GM21619 (cell line): ENCODE data around the gene GNPDA1.

Experiments used
- ATAC-seq: cut with Tn5 transposase; IDR thresholded peaks from one replicate; pipeline ENCODE4 v1.9.1; 2021; ENCODE audit not compliant: unreplicated experiment

Gene GNPDA1

DNA sequence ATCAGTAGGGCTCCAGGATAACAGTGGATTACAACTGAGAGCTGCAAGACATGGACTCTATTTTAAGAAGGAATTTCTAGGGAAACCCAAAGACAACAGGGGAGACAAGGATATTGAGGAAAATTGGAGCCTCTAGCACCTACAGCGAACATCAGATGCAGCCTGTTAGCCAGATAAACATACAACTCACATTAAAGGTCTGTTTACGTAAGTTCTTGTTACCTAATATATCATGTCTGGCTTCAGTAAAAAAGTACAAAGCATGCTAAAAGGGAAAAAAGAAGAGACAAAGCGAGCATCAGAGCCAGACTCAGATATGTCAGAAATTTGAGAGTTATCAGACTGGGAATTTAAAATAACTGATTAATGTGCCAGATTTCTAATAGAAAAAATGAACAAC lies 17.2 kb downstream of the GNPDA1 start:
- no peak for ATAC-seq

DNA sequence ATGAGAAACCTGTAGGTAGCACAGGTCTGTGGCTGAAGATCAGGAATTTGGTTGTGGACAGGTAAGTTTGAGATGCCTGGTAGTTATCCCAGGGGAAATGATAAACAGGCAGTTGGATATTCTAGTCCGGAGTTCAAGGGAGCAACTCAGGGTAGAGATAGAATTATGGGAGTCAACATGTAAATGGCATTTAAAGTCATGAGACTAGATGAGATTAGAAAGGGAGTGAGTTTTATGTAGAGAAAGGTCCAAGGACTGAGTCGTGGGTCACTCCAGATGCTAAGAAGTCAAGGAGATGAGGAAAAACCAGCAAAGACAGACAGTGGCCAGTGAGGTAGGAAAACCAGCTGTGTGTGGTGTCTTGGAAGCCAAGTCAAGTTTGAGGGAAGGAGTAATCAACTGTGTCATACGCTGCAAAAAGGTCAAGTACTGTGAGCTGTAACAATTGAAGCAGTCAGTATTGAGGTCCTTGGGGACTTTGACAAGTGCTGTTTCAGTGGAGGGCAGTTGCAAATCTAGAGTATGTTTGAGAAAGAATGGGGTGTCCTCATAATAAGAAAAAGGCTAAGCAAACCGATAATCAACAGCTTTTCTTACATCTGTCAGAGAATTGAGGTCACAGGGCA lies 18.2 kb downstream of the GNPDA1 start:
- no peak for ATAC-seq

DNA sequence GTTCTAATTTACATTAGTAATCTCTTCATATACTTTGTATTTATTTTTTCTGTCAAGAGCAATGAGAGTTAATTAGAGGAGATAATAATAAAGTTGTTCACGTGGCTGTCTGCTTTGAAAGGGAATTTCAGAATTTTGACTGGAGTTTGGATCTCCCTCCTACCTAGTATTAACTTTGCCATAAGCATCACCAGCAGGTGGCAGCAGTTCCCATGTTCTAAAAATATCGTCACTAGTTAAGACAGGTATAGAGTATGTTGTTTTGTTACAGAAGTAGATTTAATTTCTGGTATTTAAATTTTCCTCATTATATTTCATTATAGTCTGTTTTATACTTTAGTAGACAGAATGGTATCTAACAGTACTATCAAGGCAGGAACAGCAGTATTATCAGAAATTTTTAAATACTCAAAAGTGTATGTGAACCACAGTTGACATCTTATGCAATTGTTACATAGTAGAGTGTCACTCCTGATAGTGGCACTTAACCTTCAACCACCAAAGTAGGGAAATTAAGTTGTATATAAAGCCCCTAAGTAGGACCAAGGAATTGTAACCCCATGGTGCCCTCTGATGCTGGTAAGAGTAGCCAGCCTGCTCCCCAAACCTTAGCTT lies 20.4 kb downstream of the GNPDA1 start:
- no peak for ATAC-seq

DNA sequence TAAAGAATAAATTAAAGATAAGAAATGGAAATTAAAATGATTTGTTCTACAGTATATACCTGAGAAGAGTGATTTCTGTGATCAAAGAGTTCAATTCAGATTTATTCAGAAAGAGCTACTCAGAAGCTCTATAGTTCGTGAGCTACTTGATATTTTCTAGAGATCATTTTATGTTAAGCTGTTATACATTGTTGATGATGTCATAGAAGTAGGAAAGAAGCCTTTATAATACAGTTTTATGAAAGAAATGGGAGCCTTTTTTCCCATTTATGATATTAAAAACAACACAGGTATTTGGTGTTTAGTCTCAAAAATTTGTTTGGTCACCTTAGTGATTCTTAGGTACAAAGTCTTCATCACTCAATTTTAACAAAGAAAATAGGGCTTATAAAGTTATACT lies 23.1 kb downstream of the GNPDA1 start:
- no peak for ATAC-seq

DNA sequence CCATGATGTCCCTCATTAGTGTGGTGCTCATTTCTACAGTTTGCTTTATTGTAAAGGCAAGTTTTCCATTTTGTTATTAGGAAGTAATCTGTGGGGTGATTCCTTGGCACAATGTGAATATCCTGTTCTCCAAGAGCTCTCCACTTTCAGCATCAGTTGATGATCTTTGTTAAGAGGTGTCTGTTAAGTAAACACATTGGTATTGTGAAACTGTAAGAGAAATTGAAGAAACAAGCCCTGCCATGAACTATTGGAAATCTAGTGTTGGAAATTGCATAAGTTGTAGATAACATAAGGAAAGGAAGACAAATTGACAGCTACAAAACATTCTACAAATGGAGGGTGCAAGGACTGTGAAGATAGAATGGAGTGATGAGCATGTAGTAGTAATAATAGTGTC lies 26.8 kb downstream of the GNPDA1 start:
- ATAC-seq: no peak

DNA sequence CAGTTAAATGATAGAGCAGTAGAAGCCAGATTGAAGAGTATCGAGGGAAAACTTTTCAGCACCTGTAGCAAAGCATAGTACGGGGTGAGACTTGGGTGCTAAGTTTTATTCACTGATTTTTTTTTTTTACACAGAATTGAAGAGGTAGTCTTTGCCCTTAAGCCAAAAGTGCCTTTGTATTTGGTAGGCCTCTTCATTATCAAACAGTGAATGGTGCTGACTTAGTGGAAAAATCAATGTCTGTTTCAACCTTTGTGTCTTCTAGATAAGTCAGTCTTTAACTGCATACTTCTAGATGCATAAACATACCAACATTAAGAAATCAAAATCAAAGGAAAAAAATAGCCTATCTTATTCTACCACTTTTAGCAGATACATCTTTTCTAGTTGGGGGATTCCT lies 30.2 kb downstream of the GNPDA1 start:
- no peak for ATAC-seq

DNA sequence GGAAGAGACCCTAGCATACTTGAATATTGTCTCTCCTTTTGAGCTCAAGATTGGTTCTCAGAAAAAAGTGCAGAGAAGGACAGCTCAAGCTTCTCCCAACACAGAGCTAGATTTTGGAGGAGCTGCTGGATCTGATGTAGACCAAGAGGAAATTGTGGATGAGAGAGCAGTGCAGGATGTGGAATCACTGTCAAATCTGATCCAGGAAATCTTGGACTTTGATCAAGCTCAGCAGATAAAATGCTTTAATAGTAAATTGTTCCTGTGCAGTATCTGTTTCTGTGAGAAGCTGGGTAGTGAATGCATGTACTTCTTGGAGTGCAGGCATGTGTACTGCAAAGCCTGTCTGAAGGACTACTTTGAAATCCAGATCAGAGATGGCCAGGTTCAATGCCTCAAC lies 34.4 kb downstream of the GNPDA1 start:
- no peak for ATAC-seq

DNA sequence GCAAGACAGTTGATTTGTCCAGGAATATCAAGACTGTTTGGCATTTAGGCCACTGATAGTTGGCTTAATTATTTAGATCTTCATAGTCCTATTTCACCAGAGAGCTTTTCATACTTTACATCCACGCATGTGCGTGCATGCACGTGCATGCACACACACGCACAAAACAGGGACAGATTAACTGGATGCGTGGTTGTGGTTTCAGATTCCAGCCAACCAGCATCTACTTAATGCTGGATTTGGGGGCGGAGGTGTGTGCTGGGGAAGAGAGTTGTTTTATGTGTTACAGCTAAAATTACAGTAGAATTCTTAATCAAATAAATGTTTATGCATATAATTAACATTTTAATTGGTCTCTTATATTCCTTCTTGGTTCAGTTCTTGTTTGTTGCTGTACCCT lies 36.7 kb downstream of the GNPDA1 start:
- ATAC-seq: no peak

DNA sequence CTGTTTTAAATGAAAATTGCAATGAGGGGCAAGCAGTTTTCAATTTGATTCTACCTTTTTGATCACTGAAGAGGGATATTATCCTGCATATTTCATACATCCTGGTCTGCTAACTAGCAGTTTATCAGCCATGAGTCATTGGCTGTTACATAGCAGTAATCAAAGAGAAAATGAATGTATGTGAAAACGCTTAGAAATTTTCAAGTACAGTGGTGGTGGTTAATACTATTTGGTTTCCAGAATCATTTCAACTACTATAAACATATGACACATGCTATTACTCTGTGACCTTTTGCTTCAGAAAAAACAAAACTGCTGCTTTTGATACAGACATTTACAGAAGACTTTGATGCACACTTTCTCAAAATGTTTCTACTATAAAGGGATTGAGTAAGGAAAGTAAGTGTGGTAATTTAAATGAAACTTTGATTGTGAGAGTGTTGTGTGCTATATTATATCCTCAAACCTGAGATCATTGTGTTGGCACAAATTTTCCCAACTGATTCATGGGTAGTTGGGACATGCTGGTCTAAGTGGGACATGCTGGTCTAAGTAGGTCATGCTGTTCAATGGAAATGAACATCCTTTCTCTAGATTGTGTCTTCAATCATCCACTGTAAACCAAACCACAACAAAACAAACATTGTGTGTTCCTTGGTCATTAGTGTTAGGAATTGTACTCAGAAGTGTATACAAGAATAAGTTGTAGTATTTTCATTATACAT lies 38.8 kb downstream of the GNPDA1 start:
- ATAC-seq: no peak

DNA sequence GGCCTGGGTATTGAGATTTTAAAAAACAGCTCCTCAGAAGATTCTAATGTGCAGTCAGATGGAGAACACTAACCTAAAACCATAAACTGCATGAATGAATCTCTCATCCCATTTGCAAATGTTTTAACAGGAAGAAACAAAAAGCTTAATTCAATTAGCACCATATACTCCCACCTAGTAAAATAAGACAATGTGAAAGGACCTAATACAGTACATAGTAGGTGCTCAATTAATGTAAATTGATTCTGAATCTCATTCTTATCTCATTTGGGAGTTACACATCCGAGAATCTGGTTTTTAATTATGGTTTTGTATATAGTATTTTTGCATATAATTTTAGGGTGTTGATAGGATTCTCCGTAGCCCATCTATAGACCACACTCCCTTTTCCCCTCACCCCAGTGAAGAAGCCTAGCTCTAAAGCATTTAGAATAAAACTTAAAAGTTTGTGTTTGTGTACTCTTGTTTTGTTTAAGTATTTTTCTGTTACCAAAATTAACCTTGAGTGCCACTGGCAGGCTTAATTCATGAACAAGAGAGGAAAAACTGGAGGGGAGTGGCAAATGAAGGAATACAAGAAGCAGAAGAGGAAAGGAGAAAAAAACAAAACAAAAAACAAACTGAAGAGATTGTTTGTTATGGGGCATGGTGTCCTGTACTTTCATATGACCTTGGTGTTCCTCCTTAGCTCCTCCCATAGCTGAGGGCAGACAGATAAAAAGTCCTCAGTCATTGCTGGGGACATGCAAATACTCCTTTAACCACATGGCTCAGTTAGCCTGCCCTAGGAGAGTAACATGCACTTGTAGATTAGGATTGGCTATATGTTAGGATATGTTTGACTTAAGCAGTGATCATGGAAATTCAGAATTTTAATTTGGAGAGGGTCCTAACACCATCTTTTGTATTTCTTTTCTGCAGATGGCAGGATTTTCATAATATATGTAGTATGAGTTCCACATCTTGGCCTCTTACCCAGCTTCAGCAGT lies 42.8 kb downstream of the GNPDA1 start:
- peak; percentile 58 for ATAC-seq

DNA sequence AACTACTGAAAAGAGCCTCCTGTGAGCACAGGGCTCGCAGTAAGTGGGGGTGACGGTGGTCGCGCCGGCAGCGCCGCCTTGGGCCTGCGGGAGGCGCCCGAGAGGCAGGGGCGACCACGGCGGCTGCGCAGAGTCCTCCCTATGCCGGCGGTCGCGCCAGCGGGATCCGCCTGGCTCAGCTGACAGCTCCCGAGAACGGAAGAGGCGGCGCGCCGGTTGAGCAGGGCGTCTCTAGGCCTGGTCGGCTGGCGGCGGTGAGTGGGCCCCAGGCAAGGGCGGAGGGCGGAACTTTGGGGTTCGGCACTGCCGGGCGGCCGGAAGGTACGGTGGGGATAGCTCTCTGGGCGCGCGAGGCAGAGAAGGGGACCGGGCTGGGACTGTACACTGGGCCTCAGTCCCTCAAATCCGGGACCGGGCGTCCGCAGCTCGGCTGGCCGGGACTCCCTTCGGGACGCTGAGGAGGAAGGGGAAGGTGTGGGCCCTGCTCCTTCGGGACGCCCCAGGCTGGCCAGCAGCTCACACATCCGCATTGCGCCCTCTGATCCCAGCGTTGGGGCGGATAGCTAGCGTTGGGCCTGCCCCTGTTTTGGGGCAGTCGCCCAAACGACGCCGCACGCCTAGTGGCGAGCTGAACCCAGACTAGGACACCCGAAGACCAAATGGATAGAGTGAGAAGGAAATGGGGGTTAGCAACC lies 43.8 kb downstream of the GNPDA1 start, which contains the start of gene RNF14:
RNF14 (plus strand) TSS at position 192 of the 695 bp plus-strand sequence. CDS start 4,484 bp downstream, outside the sequence.
- ATAC-seq: peak; percentile 89

DNA sequence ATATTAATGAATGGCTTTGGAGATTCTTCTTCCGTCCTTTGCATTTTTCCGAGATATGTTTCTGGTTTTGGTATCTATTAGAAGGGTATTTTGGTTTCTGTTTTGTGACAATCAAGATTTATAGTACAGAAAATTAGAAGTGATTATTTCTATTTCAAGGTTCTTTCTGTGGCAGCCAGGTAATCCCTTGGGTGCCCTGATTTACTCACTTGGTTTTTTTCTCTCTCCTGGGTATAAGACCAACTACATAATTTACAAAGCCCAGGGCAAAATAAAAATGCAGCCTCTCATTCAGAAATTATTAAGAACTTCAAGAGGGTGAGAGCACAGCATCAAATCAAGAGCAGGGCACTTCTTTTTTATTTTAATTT lies 45.9 kb downstream of the GNPDA1 start:
- ATAC-seq: no peak

DNA sequence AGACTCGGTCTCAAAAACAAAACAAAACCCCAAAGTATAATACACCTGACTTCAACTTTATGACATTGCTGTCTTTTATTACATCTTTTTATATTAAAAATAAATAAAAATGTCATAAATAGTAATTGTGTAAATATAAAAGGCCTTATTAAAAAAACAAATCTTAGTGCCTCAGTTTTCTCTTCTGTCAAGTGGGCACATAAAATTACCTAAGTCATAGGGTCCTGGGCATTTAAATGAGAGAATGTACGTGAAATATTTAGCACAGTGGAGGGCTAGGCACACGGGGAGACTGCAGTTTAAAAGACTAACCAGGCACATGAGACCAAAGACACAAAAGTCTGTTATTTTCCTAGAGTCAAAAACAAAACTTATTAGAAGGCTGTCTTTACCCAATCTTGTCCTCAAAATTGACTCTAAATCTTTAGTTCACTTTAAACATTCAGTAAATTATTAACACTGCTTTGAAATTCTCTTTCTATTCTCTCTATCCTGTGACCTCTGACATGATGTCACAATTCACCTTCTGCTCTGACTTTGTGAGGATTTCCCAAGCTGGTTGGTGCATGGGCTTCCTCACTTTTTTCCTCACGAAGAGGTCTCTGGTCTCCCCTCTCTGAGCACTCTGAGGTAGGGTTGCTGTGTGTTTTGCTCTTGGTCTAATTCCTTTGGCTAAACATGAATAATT lies 46.4 kb downstream of the GNPDA1 start:
- no peak for ATAC-seq

DNA sequence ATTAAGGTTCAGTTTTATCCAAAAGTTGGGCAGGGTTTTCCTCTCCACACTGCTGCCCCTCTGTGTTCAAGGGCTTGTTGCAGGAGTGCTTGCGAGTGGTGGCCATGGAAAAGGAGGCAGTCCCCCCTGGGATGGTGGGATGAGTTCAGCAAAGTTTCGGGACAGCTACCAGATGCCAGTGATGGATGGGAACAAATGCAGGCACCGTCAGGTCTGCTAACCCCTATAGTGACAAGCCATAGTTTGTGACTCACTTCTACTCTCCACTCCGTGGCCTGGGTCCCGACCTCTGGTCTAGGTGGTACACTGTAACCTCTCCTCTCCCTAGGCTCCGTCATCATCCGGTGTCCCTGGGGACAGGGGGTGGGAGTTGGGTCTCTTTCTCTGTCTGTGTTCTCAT lies 47.8 kb downstream of the GNPDA1 start:
- ATAC-seq: no peak

DNA sequence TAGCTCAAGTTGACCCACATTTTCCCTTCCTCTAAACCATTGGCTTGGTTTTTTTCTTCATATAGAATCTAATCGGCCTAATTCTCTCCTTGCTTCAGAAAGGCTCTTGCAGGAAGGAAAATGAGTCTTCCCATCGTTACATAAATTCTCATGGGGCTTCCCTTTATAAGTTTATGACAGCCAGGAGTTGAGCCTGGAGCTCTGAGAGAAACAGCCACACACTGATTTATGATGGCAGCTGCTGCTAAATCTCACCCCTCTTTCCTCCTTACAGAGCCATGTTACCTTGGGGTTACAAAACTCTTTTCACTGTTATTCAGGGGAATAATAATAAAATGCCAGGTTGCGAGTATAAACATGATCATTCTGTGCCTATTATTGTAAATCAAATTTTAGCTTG lies 49.1 kb downstream of the GNPDA1 start:
- no peak for ATAC-seq

DNA sequence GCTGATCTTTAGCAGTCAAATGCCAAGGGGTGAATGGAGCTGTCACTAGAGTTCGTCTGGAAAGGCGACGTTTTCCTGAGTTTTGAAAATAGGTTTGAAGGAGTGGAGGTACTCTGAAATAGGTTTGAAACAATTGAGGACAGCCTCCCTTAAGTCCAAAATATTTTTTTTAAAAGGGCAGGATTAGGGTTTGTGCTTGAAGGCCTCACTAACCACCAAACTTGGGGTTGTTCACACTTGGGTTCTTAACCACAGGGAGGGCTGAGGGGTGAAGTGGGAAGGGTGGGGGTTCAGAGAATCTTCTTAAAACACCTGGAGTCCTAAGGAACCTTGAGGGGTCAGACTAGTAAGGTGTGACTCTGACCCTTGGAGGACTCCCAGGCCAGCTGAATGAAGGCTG lies 51.4 kb downstream of the GNPDA1 start:
- ATAC-seq: no peak

DNA sequence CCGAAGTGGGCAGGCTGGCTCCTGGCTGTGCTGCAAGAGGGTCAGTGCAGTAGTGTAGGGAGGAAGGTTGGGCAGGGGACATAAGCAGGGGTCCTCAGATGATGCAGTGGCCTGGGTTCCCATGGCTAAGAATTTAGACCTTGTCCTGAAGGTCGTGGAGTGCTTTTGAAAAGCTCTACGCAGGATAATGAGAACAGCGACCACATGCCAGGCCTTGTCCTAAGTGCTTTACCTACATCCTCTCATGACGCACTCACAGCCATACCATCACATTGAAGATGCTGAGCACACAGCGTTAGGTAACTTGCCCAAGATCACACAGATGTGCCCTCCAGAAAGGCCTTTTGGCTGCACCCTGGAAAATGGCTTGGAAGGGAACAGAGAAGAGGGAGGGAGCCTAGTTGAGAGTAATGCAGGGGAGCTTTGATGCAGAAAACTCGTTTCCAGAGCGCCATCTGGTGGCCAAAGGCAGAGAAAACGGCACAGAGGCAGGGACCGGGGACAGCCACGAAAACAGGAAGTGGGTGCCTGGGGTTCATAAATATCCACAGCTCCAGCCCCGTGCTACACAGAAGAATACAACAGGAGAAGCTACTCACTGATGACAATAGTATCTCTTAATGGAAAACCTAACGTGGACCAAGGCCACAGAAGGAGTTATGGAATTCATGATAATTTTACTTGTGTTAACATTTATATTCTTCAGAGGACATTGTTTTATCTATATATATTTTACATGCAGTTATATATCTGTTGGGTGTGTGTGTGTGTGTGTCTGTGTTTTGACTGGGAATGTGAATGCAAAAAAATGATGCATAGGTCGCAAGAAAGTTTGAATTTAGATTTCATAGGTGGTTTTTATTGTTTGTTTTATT lies 52.1 kb downstream of the GNPDA1 start:
- ATAC-seq: peak; percentile 90

DNA sequence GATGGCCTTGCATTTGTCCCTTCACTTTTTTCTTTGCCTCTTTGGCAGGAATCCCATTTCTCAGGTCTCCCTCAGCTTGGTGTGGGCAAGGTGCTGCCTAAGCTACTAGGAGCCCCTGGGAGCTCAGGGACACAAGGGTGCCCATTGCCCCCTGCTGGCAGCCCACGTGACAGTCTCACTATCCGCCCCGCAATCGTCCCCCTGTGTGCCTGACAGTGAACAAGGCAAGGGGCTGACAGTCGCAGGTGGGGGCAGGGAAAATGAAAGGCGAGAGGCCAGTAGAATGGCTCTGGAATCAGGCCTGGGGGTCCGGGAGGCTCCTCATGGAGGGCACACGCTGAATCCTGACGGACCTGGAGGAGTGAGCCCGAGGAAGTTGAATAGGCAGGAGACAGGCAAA lies 52.8 kb downstream of the GNPDA1 start:
- no peak for ATAC-seq

DNA sequence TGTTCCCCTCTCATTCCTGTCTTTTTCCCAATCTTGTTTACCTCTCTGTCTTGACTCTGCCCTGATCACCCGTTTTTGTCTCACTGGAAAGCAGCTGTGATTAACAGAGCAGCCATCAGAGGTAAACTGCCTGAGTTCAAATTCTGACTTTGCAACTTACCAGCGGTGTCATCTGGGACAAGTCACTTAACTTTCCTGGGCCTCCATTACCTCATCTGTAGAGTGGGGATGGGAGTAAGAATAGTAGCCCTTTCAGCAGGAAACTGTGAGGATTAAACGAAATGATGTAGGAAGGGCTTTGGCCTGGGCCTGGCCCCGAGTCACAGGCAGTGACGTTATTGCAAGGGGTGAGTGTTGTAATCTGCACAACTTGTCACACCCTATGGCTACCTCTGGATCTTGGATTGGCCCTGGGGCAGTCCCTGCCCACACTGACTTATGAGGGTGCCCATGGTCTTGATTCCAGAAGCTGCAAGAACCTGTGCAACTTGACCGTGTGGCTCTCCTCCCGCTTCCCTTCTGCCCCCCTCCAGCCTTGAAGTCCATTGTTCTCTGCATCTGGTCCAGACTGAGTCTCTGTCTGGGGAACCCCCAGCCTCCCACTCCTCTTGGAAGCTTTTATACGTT lies 54.2 kb downstream of the GNPDA1 start:
- no peak for ATAC-seq
